HCT116 (cell line): ENCODE results near the gene CDH24. TPM values are rescaled to one million over a fixed set of nuclear protein-coding genes. Genes with fewer than 3 reads are reported as not detected.

ENCODE experiments used
- ATAC-seq: fragments of 200-7000 bp; cut with Tn5 transposase; 2 replicates; pipeline ENCODE4 v1.9.1; 2020; ENCODE audit warnings: mild to moderate bottlenecking, moderate library complexity
- BruUV-seq: library from RNA; stranded (reverse); fragments of 400-500 nt; replicated peaks from 2 replicates; lab custom pipeline; 2021; lab: Mats Ljungman, UMichigan
- CTCF ChIA-PET: fragments of 300-600 bp; sonication (Branson Sonifier 250); formaldehyde crosslinking; loops from one replicate; lab custom pipeline; 2021; ENCODE audit warnings: antibody characterized with exemption; lab: Charles Lee
- POLR2A ChIA-PET: fragments of 300-600, 350-600 bp; sonication (Branson Sonifier 250); formaldehyde crosslinking; loops from one replicate; lab custom pipeline; 2021; ENCODE audit warnings: antibody characterized with exemption; lab: Charles Lee
- RAD21 ChIA-PET, 2 experiments: fragments of 300-600 bp; sonication (Branson Sonifier 250); formaldehyde crosslinking; loops; one replicate each; lab custom pipeline; 2023; ENCODE audit warnings: low total read pairs in 2 of 2; ENCODE audit not compliant: uncharacterized antibody in 2 of 2, unreplicated experiment in 2 of 2, low non-redundant PET in 1 of 2; lab: Charles Lee
- DNase-seq: peaks from one replicate; pipeline ENCODE4 v3.0.0-alpha.2; 2010; ENCODE audit warnings: low read depth, low spot score
- H2AFZ ChIP-seq: fragments of 200-600 bp; shearing (Covaris generic), sonication (generic); 2 replicates; pipeline ENCODE4 v1.6.1; 2017; ENCODE audit warnings: low read depth, mixed run types, mixed read lengths, antibody characterized with exemption, low read length; ENCODE audit not compliant: poor library complexity, severe bottlenecking
- H3K27ac ChIP-seq: 2 replicates; pipeline ENCODE4 v1.5.1; 2012; ENCODE audit warnings: low read depth, low read length
- H3K27me3 ChIP-seq: fragments of 200-600 bp; sonication (generic); 2 replicates; pipeline ENCODE4 v1.6.1; 2016; ENCODE audit warnings: mixed run types, low read length, mixed read lengths; ENCODE audit not compliant: insufficient read depth
- H3K36me3 ChIP-seq, 2 experiments: fragments of 200-500 bp in 1 of 2; fragments of 200-600 bp in 1 of 2; sonication (Bioruptor generic) in 1 of 2; sonication (generic) in 1 of 2; 2 replicates each; pipeline versions ENCODE4 v1.5.1 to v1.6.1; 2014 to 2016; ENCODE audit warnings: low read length in 2 of 2, inconsistent platforms in 1 of 2, mixed read lengths in 1 of 2, mixed run types in 1 of 2; ENCODE audit not compliant: insufficient read depth in 2 of 2, control insufficient read depth in 1 of 2
- H3K4me1 ChIP-seq, 2 experiments: fragments of 200-600 bp in 1 of 2; sonication (generic) in 1 of 2; 2 replicates each; pipeline versions ENCODE4 v1.5.1 to v1.6.1; 2012 to 2017; ENCODE audit warnings: low read length in 2 of 2, inconsistent platforms in 1 of 2, mild to moderate bottlenecking in 1 of 2, mixed read lengths in 1 of 2, mixed run types in 1 of 2, moderate library complexity in 1 of 2; ENCODE audit not compliant: insufficient read depth in 2 of 2, control insufficient read depth in 1 of 2
- H3K4me2 ChIP-seq: fragments of 200-600 bp; sonication (generic); 2 replicates; pipeline ENCODE4 v1.6.1; 2017; ENCODE audit warnings: mixed run types, low read length, mixed read lengths
- H3K4me3 ChIP-seq, 2 experiments: fragments of 200-600 bp in 1 of 2; sonication (generic) in 1 of 2; replicated peaks in 1 of 2; 2 replicates each; pipeline ENCODE4 v1.5.1; 2011 to 2016; ENCODE audit warnings: low read length in 2 of 2, control low read depth in 1 of 2, low read depth in 1 of 2, mild to moderate bottlenecking in 1 of 2, mixed read lengths in 1 of 2, mixed run types in 1 of 2
- H3K79me2 ChIP-seq: fragments of 200-600 bp; sonication (generic); 2 replicates; pipeline ENCODE4 v1.6.1; 2017; ENCODE audit warnings: mild to moderate bottlenecking, mixed run types, low read length, moderate library complexity, mixed read lengths; ENCODE audit not compliant: insufficient read depth
- H3K9ac ChIP-seq: fragments of 200-600 bp; sonication (generic); 2 replicates; pipeline ENCODE4 v1.6.1; 2016; ENCODE audit warnings: low read length, mixed read lengths
- H3K9me2 ChIP-seq: fragments of 200-600 bp; sonication (generic), shearing (Covaris generic); 2 replicates; pipeline ENCODE4 v1.6.1; 2017; ENCODE audit warnings: mixed run types, mild to moderate bottlenecking, moderate library complexity; ENCODE audit not compliant: insufficient read depth
- H3K9me3 ChIP-seq, 2 experiments: fragments of 200-500 bp in 1 of 2; fragments of 200-600 bp in 1 of 2; sonication (Bioruptor generic) in 1 of 2; sonication (generic) in 1 of 2; 2 replicates each; pipeline ENCODE4 v1.6.1; 2014 to 2017; ENCODE audit warnings: low read length in 2 of 2, mixed read lengths in 2 of 2, inconsistent platforms in 1 of 2, low read depth in 1 of 2, mild to moderate bottlenecking in 1 of 2, mixed run types in 1 of 2, moderate library complexity in 1 of 2; ENCODE audit not compliant: control insufficient read depth in 1 of 2, insufficient read depth in 1 of 2
- H4K20me1 ChIP-seq: fragments of 200-600 bp; sonication (generic), shearing (Covaris generic); 2 replicates; pipeline ENCODE4 v1.6.1; 2017; ENCODE audit warnings: mixed run types, mild to moderate bottlenecking, moderate library complexity; ENCODE audit not compliant: insufficient read depth
- ATF3 ChIP-seq: IDR thresholded peaks from 2 replicates; pipeline ENCODE4 v1.6.1; 2012
- CBX3 ChIP-seq: IDR thresholded peaks from 2 replicates; pipeline ENCODE4 v1.6.1; 2012; ENCODE audit warnings: low read depth
- CEBPB ChIP-seq: IDR thresholded peaks from 2 replicates; pipeline ENCODE4 v1.6.1; 2012; ENCODE audit warnings: low read depth
- CTCF ChIP-seq, 3 experiments: fragments of 200-600 bp in 1 of 3; sonication (generic) in 1 of 3; IDR thresholded peaks in 2 of 3; conservative IDR thresholded peaks in 1 of 3; 2 replicates each; pipeline ENCODE4 v1.5.1; 2012 to 2017; ENCODE audit warnings: low read depth in 2 of 3, low read length in 2 of 3, antibody characterized with exemption in 1 of 3, borderline replicate concordance in 1 of 3, control low read depth in 1 of 3, mild to moderate bottlenecking in 1 of 3, mixed read lengths in 1 of 3, mixed run types in 1 of 3, moderate library complexity in 1 of 3; ENCODE audit not compliant: insufficient read depth in 1 of 3
- EZH2 ChIP-seq: fragments of 200-600 bp; sonication (generic); IDR thresholded peaks from 2 replicates; pipeline ENCODE4 v1.6.1; 2017; ENCODE audit warnings: antibody characterized with exemption, mixed run types
- FOSL1 ChIP-seq: IDR thresholded peaks from 2 replicates; pipeline ENCODE4 v1.6.1; 2012; ENCODE audit warnings: low read depth
- JUND ChIP-seq: IDR thresholded peaks from 2 replicates; pipeline ENCODE4 v1.6.1; 2012
- MAX ChIP-seq: IDR thresholded peaks from 2 replicates; pipeline ENCODE4 v1.6.1; 2012
- RAD21 ChIP-seq: IDR thresholded peaks from 2 replicates; pipeline ENCODE4 v1.6.1; 2012; ENCODE audit warnings: low read depth, mild to moderate bottlenecking
- SIN3A ChIP-seq: IDR thresholded peaks from 2 replicates; pipeline ENCODE4 v1.6.1; 2012; ENCODE audit warnings: low read depth
- SRF ChIP-seq: IDR thresholded peaks from 2 replicates; pipeline ENCODE4 v1.6.1; 2012; ENCODE audit warnings: low read depth
- YY1 ChIP-seq: IDR thresholded peaks from 2 replicates; pipeline ENCODE4 v1.6.1; 2011; ENCODE audit warnings: low read length, low read depth, moderate library complexity, mild to moderate bottlenecking; ENCODE audit not compliant: insufficient replicate concordance; ENCODE audit errors: extremely low read depth
- intact Hi-C: fragments of 100-400 bp; cut with micrococcal nuclease; formaldehyde crosslinking; loops from 2 replicates; pipeline ENCODE4 v1.10.0; 2022
- total RNA-seq: library from RNA; stranded (reverse); gene quantifications from one replicate; pipeline ENCODE4 v1.2.1, GENCODE V29; 2021; ENCODE audit not compliant: unreplicated experiment

Gene CDH24
- total RNA-seq, 1 experiment from 2014 or later: 19.3 TPM

- H3K4me2 ChIP-seq: no peak overlapping the region
- no peaks in the 10 kb centered on the region for H4K20me1 ChIP-seq
- H3K36me3 ChIP-seq: peaks cover 29 to 52% of the 10 kb centered on the region in 2 experiments
- peaks cover 13 to 23% of the 10 kb centered on the region in 2 experiments; a peak in 3 of 4 replicates for H3K4me1 ChIP-seq
- H3K27me3 ChIP-seq: no peaks in the 10 kb centered on the region
- CTCF ChIA-PET: no interaction called here
- no peak overlapping the region for H2AFZ ChIP-seq
- H3K79me2 ChIP-seq: peaks cover 48% of the 10 kb centered on the region
- POLR2A ChIA-PET: no interaction called here
- no peak overlapping the region for H3K4me3 ChIP-seq
- intact Hi-C loops: no loop called here
- DNase-seq (no peak), ATAC-seq (no peak)
- RAD21 ChIA-PET: no interaction called here
- H3K27ac ChIP-seq: no peak overlapping the region
- H3K9me3 ChIP-seq: no peaks in the 10 kb centered on the region
- no peaks in the 10 kb centered on the region for H3K9me2 ChIP-seq
- H3K9ac ChIP-seq: no peak overlapping the region
- TF ChIP-seq ATF3 (no peak), EZH2 (no peak), SRF (no peak), RAD21 (no peak), MAX (no peak), SIN3A (no peak), CEBPB (no peak), JUND (no peak), FOSL1 (no peak), YY1 (no peak), CBX3 (no peak)
- no TSS peak for BruUV-seq
Observed at GRCh38 chr14:23028799-23029198, 28.5 kb downstream of the CDH24 start.

- TF ChIP-seq RAD21 (no peak), FOSL1 (no peak), CTCF (IDR thresholded peaks at IDR 0.05 in 2 of 3, conservative IDR thresholded peaks at IDR 0.05 in 1 of 3; ENCODE audit: borderline replicate concordance in 1 of 3, insufficient read depth in 1 of 3, low read depth in 2 of 3, low read length in 2 of 3) (no peak), CBX3 (no peak)
- TF ChIP-seq, all 23 proteins: peak for 0
- no peak for DNase-seq
- H3K4me1 ChIP-seq: peaks cover 6 to 16% of the 10 kb centered on the region in 2 experiments; a peak in 3 of 4 replicates
- ChIA-PET CTCF (no interaction called here), RAD21 (no interaction called here), POLR2A (no interaction called here)
- H3K27me3 ChIP-seq: no peaks in the 10 kb centered on the region
- H3K36me3 ChIP-seq: peaks cover 13 to 24% of the 10 kb centered on the region in 2 experiments
- no peaks in the 10 kb centered on the region for H3K9me3 ChIP-seq
- no peak overlapping the region for H2AFZ ChIP-seq
- no peak overlapping the region for H3K9ac ChIP-seq
- intact Hi-C loops: no loop called here
- H3K4me2 ChIP-seq: no peak overlapping the region; the same call in 1 of the 2 replicates
- ATAC-seq: peak; percentile 40
- H4K20me1 ChIP-seq: no peaks in the 10 kb centered on the region
- H3K79me2 ChIP-seq: peaks cover 16% of the 10 kb centered on the region
- no TSS peak for BruUV-seq
- no peak overlapping the region for H3K27ac ChIP-seq
- no peaks in the 10 kb centered on the region for H3K9me2 ChIP-seq
- no peak overlapping the region for H3K4me3 ChIP-seq
Observed at GRCh38 chr14:23025151-23025814, 32.0 kb downstream of the CDH24 start.
